ENCODE measurements around the gene ULBP1. TPM values are rescaled to one million over a fixed set of nuclear protein-coding genes. Genes with fewer than 3 reads are reported as not detected.
"Not testable (repeated sequence)": the region's sequence is repeated elsewhere in the genome, so short reads cannot be mapped to it uniquely, and the experiment has no call there.

The ULBP1 gene
- total RNA-seq, 1 donor from 2014 or later: 3.9 TPM

DNA sequence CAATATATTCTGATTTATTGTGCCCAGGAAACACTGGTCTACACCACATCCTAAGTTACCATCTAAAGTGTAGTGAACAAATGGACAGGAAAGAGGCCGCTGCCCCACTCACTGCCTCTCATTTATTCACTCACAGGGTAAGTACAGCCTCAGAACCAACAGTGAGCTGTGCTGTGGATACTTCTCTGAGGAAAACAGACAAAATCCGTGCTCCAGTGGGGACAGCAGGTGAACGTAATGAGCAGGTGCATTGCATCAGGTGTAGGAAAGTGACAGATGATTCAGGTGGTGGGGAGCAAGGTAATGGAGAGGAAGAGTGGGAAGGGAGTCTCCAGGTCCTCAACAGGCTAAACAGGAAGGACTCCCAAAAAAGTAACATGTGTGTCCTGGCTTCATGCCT is 30.3 kb upstream of the ULBP1 start:
- DNase-seq: no peak

DNA sequence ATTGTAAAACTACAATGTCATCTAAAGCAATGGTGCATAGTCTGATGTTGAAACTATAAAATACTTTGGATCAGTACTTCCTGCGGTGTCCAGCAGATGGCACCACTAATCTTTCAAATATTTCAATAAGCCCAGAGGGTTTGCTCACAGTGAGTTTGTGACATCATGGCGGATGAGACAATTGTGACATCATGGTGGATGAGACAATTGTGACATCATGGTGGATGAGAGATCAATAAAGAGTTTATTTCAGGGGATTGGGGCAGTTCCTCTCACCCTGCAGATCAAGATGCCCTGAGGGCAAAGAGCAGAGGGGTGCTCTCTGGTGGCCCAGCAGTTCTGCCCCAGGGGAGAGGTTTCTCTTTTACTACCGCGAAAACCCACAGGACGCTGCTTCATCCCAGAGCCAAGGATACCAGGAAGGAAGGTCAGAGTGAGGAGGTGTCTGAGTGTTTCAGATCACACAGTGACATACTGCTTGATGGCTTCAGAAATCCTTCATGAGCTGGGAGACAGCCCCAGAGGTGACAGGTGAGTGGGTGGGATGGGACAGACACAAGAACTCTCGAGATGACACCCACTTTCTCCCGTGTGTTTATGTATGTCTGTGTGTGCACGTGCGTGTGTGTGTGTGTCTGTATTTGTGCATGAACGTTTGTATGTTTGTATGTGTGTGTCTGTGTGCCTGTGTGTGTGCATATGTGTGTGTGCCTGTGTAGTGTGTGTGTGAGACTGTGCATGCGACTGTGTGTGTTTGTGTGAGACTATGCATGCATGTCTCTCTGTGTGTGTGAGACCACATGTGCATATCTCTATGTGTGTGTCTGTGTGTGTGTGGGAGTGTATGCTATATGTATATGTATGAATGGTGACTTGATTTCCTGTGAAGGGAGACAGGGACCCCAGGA is 29.2 kb upstream of the ULBP1 start:
- DNase-seq: peak; percentile 12

DNA sequence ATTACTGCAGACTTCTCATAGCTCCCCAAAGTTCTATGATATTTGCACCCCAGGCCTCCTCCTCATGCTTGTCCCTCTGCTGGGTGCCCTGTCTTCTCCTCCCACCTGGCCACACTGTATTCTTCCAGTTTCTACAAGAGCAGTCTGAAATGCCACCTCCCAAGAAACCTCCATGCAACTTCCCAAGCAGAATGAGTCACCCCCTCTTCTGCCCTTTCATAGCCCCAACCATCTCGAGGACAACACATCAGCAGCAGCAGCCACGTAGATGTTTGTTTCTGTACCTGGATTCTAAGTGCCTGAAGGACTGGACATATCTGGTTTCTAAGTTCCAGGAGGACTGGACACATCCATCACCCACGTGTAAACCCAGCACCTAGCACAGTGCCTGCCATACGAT is 28.5 kb upstream of the ULBP1 start:
- DNase-seq: no peak

DNA sequence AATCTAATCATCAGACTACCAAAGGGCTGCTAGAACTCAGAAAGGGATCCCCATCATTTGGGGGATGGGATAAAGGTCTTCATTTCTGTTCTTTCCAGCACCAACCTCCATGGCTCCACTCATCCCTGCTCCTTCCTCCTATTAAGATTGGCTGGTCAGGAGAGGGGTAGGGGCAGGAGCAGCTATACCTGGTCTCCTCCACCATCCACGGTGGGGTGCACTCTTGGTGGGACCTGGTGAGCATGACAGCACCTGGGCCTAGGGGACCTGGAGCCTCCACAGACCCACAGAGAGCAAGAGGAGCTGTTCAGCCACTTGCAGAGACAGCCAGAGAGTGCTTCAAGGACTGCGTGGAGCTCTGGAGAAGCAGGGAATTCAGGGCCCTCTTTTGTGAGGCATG is 28.1 kb upstream of the ULBP1 start:
- no peak for DNase-seq

DNA sequence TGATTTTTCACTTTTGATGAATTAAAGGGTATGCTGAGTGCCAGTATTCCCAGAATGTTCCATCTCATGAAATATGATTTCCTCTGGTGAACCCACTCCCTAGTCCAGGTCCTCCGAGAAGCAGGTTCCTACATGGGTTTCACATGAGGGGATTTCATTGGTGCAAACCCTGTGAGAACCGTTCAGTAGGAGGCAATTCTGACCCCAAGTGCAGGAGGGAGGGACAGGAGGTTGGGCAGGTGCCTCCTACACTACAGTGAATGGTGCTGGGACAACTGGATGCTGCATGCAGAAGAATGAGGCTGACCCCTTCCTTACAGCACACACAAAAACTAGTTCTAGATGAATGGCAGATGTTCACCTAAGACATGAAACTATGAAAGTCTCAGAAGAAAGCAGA is 27.0 kb upstream of the ULBP1 start:
- no peak for DNase-seq

DNA sequence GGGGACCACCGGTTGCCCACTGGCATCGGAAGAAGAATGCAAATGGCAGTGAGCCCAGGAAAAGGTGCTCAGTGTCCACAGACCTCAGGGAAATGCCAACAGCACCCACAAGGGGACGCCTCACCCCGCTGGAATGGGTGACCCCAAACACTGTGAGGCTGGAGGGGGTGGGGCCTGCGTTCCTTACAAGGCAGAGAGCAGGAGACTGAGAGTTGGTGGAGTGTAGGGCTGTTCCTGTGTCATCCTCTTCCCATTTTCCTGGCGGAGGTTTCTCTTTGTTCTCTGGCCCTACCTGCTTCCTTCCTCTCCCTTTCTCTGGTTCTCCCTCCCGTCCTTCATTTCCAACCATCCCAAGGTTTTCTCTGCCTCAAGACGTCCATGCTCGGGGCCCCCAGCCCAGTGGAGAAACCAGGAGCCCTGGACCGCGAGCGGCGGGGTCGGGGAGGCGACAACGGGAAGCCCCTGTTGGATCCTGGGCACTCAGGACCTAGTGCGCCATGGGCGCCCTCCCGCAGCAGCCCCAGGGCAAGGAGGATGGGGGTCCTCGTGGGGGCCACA is 25.7 kb upstream of the ULBP1 start:
- not testable (repeated sequence) for DNase-seq

DNA sequence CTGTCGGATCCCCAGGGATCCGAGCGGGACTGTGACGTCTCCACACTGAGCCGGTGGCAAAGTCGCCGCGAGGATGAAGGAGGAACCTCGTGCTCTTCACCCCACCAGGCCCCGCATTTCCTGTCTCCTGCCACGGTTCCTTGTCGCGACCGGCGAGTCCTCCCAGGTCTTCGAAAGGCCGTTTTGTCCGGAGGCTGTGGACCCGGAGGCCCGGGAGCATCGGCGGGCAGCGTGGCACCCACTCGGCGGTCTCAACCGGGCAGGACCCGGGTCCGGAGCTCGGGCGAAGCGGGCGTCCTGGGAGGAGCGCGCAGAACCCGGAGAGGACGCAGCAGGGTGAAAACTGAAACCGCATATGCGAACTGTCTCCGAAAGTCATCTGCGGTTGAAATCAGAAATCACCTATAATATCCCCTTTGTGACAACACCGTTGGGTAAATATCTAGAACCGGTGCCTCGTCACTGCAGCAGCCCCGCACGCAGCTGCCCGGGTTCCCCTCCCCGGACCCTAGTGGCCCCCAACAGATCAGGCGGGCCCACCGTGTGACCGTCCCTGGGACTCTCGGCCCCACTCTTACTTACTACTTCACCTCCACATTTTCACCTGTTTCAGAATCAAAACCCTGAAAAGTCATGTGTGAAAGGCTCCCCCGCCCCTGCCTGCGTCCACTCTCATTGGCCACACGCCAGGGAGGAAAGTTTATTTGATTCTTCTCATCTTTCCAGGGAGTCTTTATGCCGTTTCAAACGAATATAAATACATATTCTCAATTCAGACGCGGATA is 25.0 kb upstream of the ULBP1 start:
- DNase-seq: no peak

DNA sequence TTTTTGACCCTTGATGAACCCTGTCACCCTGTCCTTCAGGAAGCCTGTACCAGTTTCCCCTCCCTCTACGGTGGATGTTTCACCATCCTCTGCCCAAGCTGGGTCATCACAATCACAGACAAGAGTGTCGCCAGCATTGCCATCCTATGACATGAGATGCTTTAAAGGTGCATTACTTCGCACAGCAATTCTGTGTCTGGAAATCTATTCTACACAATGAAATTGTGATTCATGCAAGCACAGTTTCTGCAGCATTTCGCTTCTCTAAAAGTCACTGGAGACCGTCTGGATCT is 24.4 kb upstream of the ULBP1 start:
- DNase-seq: no peak

DNA sequence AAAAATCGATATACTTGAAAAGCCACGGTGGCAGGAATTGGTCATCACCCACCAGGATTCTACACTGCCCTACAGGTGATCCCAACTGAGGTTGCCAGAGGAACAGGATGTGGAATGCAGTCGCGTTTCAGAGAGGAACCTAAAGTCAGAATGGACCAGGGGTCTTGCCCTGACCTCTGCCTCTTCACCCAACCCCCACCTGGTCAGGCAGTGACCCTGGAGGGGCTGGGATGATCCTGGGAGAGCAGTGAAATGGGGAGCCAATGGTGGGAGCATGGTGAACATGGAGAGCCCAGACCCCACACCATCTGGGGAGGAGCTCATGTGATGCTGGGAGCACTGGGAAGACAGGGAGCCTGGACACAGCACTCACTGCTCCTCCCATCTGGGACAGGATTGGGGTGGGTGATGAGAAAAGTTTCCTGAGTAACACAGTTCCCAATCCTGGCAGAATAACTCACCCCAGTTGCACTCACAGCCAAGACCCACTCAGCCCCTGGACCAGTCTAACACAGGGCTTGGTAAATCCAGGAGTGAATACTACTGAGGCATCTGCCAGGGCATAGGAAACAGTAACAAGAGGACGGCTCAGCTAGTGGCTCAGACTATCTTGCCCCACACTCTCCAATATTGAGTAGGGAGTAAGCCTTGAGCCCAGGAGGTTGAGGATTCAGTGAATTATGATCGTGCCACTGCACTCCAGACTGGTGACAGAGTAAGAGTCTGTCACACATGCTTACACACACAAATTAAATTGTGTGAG is 23.7 kb upstream of the ULBP1 start:
- no peak for DNase-seq

DNA sequence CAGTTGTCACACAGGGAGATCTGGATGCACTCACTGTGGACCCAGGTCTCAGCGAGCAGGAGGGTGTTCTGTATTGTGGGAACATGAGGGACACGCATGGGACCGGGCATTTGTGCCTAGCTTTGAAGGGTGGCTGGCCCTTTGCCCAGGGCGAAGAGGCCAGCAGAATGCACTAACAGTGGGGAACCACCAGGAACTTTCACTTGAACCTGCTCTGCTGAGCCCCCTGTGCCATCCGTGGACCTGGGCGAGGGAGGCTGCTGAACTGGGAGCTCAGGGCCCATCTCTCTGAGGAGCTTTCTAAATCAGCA is 23.1 kb upstream of the ULBP1 start:
- DNase-seq: no peak

DNA sequence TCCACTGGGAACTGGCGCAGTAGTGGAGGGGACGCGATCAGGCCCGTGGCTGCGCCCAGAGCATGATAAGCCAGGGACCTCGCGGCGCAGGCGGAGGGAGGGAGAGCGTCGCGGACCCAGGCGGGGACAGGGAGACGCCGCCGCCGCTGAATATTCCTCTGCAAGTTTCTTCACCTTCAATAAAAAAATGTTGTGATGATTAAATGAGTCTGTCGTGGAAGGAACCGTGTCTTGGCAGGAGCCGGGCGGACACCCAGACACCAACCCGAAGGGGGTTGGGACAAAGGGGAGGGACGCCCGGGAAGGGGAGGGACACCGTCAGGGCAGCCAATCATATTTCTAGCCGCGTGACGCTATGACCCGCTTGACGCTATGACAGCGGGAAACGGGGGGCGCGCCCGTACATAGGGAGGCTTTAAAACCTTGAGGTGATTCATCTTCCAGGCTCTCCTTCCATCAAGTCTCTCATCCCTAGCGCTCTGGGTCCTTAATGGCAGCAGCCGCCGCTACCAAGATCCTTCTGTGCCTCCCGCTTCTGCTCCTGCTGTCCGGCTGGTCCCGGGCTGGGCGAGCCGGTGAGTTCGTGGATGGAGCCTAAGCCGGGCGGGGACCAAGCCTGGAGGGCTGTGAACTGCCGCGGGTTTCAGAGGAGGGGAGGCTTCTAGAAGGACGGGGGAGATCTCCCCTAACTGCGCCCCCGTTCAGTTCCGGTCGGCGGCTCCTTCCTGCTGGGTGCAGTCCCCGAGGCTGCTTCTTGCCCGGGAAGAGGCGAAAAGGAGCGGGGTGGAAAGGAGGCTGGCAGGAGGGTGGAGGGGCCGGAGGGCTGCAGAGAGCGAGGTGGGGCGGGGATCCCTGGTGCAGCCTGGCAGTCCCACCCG is 21.9 kb upstream of the ULBP1 start, which contains the start of gene ULBP2:
ULBP2 (plus strand) TSS at position 432 of the 878 bp plus-strand sequence; CDS start at position 491, 59 bp downstream.
- DNase-seq: peak; percentile 80

DNA sequence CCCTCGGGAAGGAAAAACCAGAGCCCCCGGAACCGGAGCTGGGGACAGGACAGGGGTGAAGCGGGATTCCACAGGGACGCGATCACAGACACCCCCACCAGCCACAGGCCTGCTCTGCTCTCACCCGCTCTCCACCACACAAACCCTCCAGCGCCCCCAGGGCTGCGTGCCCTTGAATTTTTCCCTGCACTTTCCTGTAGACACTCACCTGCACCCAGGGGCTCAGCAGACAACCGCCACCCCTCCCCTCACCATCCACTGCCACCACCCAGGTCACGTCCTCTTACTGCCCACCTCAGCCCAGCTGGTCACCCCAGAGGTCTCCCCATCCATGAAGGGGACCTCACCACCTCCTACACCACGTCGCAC is 21.3 kb upstream of the ULBP1 start:
- DNase-seq: no peak

DNA sequence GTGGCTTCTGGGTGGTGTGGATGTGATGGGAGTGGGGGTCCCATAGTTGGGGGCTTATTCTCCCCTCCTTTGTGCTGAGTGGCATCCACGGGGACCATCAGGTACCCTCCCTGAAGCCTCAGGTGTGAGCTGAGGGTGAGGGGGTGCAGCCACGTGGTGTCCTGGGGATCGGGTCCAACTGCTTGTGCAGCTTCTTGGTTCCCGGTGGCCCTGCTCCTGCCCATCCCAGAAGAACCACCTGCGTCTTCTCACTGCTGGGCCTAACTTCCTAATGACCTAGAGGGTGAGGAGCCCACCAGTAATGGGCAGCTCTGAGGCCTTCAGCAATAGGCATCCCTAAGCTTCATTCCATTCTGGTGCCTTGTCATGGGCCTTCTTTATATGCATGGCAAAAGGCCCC is 20.4 kb upstream of the ULBP1 start:
- not testable (repeated sequence) for DNase-seq

DNA sequence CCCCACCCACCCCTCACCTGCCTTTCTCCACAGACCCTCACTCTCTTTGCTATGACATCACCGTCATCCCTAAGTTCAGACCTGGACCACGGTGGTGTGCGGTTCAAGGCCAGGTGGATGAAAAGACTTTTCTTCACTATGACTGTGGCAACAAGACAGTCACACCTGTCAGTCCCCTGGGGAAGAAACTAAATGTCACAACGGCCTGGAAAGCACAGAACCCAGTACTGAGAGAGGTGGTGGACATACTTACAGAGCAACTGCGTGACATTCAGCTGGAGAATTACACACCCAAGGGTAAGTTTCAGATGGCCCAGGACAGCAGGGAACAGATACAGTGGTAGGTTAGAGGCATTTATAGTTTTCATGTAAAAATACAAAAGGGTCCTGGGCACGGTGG is 18.5 kb upstream of the ULBP1 start:
- not testable (repeated sequence) for DNase-seq

DNA sequence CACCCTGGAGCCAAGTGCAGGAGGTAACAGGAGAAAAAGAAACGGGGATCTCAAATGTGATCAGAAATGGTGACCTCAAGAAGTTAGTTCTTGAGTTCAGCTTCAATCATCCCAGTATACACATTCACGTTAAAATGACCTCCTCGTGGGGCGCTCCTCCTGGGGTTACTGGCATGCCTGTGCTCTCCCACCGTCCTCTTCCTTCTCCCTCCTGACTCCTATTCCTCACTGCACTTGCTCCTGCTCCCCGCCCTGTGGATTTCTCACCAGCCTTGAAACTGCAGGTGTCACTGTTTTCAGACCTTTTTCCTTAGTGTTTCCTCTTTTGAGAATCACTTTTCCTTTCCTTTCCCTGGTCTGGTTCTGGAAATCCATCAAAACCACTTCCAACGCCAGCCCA is 17.1 kb upstream of the ULBP1 start:
- DNase-seq: not testable (repeated sequence)

DNA sequence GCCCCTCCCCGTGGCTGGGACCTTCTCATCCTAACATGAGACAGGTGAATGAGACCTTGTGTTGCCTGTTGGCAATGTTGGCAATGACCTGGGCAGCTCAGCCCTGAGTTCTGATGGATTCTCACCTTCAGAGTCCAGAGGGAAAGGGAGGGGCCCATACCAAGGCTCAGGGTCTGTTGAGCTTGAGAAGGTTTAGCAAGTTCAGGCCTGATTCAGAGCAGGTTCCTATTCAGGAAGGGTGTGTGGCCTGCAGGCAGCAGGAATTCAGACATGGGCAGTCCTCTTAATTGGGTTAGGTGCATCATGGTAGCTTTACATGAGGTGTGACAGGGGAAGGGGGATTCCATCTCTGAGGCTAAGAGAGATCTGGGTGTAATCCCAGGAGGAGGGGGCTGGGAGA is 16.2 kb upstream of the ULBP1 start:
- DNase-seq: not testable (repeated sequence)

DNA sequence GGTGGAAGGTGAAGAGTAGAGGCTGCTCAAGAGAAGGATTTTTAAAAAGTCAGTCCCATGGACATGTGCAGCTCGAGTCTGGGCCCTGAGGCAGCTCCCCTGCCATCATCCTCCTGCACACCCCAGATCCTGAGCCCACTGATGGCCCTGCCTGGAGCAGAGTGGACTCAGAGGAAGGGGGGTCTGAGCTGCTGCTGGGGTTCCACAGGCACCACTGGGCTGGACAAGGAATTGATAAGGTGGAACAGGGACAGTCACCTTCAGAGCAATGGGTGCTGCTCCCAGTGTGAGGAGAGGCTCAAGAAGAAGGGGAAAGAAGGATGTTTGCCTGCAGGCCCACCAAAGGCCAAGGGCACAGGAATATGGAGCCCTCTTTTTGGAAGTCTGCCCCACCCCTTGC is 15.7 kb upstream of the ULBP1 start:
- DNase-seq: no peak

DNA sequence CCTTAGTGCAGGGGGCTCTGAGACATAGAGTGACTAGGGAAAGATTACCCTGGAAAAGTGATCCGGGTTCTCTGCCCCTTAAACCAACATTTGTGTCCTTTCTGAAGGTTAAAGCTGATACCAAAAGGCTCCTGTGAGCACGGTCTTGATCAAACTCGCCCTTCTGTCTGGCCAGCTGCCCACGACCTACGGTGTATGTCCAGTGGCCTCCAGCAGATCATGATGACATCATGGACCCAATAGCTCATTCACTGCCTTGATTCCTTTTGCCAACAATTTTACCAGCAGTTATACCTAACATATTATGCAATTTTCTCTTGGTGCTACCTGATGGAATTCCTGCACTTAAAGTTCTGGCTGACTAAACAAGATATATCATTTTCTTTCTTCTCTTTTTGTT is 15.1 kb upstream of the ULBP1 start:
- no peak for DNase-seq

DNA sequence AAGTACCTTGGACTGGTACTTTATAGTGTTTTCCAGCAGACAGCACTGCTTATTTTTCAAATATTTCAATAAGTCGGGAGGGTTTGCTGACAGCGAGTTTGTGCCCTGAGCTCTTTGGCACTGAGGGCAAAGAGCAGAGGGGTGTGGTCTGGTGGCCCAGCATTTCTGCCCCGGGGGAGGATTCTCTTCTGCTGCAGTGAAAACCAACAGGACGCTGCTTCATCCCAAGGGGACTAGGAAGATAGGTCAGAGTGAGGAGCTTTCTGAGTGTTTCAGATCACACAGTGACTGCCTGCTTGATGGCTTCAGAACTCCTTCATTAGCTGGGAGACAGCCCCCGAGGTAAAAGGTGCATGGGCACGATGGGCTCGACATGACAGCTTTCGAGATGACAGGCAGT is 13.3 kb upstream of the ULBP1 start:
- DNase-seq: no peak

DNA sequence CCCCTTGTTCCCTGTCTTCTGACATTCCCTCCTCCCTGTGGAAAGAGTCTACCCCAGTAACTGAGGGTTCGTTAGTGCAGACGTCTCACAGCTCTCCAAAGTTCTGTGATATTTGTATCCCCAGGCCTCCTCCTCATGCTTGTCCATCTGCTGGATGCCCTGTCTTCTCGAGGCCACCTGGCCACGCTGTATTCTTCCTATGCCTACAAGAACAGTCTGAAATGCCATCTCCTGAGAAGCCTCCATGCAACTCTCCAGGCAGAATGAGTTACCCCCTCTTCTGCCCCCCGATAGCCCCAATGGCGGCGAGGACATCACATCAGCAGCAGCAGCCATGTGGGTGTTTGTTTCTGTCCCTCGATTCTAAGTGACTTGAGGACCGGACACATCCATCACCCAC is 12.6 kb upstream of the ULBP1 start:
- DNase-seq: no peak

DNA sequence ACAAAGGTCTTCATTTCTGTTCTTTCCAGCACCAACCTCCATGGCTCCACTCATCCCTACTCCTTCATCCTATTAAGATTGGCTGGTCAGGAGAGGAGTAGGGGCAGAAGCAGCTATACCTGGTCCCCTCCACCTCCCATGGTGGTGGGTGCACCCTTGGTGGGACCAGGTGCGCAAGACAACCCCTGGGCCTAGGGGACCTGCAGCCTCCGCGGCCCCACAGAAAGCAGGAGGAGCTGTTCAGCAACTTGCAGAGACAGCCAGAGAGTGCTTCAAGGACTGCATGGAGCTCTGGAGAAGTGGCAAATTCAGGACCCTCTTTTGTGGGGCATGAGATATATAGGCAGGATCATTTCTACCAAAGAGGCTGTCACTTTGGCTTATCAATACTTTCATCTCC is 12.1 kb upstream of the ULBP1 start:
- DNase-seq: no peak

DNA sequence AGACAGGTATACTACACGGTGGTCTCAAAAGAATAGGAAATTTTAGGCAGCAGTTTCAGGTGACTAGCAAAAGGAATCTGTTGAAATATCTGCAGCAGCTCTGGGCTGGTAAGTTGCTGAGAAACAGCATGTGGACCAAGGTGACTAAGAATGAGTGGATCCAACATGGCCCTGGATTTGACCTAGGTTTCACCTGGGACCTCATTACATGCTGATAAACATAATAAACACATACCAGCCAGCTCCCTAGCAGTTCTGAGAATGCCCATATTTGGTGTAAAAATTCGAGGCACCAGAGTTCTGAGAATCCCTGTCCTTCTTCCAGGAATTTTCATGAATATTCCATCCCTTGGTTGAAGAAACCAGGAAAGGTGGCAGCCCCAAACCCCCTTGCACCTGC is 10.4 kb upstream of the ULBP1 start:
- DNase-seq: not testable (repeated sequence)
